ENCODE measurements around the gene NHS. TPM values are rescaled to one million over a fixed set of nuclear protein-coding genes. Genes with fewer than 3 reads are reported as not detected.

NHS gene
- total RNA-seq, 1 donor: 10.5 TPM

DNA sequence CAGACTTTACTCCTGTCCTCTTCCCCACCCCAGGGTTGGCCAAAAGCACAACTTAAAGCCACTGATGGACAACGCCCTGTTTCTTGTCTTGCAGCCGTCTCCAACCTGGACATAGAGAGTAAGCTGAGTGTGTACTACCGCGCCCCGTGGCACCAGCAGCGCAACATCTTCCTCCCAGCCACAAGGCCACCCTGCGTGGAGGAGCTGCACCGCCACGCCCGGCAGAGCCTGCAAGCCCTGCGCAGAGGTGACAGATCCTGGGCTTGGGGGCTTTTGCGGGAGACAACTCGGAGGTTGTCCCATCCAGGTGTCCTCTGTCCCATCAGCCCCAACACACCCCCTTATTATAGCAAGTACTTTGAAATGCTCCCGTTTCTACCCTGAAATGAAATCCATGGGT lies 312.6 kb downstream of the NHS start:
- H3K27ac ChIP-seq (ENCODE audit: low read depth, low read length): no peak overlapping the region
- no peak overlapping the region for H2AFZ ChIP-seq (ENCODE audit: low read length)
- H3K36me3 ChIP-seq (ENCODE audit: insufficient read depth, low read length): no peaks in the 10 kb centered on the region
- H3K4me3 ChIP-seq (ENCODE audit: insufficient read depth, low read length): no peak overlapping the region
- TF ChIP-seq, protein P1, sequence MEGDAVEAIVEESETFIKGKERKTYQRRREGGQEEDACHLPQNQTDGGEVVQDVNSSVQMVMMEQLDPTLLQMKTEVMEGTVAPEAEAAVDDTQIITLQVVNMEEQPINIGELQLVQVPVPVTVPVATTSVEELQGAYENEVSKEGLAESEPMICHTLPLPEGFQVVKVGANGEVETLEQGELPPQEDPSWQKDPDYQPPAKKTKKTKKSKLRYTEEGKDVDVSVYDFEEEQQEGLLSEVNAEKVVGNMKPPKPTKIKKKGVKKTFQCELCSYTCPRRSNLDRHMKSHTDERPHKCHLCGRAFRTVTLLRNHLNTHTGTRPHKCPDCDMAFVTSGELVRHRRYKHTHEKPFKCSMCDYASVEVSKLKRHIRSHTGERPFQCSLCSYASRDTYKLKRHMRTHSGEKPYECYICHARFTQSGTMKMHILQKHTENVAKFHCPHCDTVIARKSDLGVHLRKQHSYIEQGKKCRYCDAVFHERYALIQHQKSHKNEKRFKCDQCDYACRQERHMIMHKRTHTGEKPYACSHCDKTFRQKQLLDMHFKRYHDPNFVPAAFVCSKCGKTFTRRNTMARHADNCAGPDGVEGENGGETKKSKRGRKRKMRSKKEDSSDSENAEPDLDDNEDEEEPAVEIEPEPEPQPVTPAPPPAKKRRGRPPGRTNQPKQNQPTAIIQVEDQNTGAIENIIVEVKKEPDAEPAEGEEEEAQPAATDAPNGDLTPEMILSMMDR (IDR thresholded peaks at IDR 0.05; ENCODE audit: extremely low read depth, low read depth, low read length): no peak
- peaks cover under 1% of the 10 kb centered on the region for H3K4me1 ChIP-seq (ENCODE audit: insufficient read depth, low read length)
- no peaks in the 10 kb centered on the region for H3K27me3 ChIP-seq (ENCODE audit: insufficient read depth, low read length)
- no peak for DNase-seq (ENCODE audit: insufficient read length, low spot score, missing footprints)
- H4K20me1 ChIP-seq (ENCODE audit: insufficient read depth, low read length): peaks cover 6% of the 10 kb centered on the region
- H3K9me3 ChIP-seq (ENCODE audit: low read depth, low read length): no peaks in the 10 kb centered on the region
- H3K4me2 ChIP-seq (ENCODE audit: insufficient read depth, low read length): no peak overlapping the region
- no peaks in the 10 kb centered on the region for H3K79me2 ChIP-seq (ENCODE audit: insufficient read depth, low read length)

DNA sequence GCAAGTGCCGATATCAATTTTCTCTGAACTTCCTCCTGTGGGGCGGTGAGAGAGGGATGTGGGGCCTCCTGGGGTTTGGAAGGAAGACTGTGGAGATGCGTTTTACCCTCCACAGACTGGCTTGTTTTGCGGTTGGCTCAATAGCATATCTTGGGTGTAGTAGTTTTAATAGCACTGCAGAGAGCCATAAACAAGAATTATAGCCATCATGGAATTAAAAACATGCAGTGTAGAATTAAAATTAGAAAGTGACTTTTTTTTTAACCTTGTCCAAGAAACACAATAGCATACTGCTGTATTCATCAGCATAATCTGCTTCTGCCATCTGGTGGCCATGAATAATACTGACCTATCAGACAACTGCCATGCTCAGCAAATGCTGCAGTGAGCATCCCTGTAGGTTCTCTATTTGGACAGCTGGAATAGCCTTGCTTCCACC lies 315.0 kb downstream of the NHS start:
- H3K27ac ChIP-seq (ENCODE audit: low read depth, low read length): no peak overlapping the region
- no peaks in the 10 kb centered on the region for H4K20me1 ChIP-seq (ENCODE audit: insufficient read depth, low read length)
- H3K27me3 ChIP-seq (ENCODE audit: insufficient read depth, low read length): no peaks in the 10 kb centered on the region
- H3K4me3 ChIP-seq (ENCODE audit: insufficient read depth, low read length): no peak overlapping the region
- DNase-seq (ENCODE audit: insufficient read length, low spot score, missing footprints): peak; percentile 59
- TF ChIP-seq, protein P1 (IDR thresholded peaks at IDR 0.05; ENCODE audit: extremely low read depth, low read depth, low read length): peak; percentile 73
- H3K36me3 ChIP-seq (ENCODE audit: insufficient read depth, low read length): no peaks in the 10 kb centered on the region
- no peaks in the 10 kb centered on the region for H3K79me2 ChIP-seq (ENCODE audit: insufficient read depth, low read length)
- H3K4me2 ChIP-seq (ENCODE audit: insufficient read depth, low read length): peak overlapping the region; percentile 9
- no peaks in the 10 kb centered on the region for H3K9me3 ChIP-seq (ENCODE audit: low read depth, low read length)
- H3K4me1 ChIP-seq (ENCODE audit: insufficient read depth, low read length): peaks cover 5% of the 10 kb centered on the region
- H2AFZ ChIP-seq (ENCODE audit: low read length): no peak overlapping the region

GRCh38 chrX:17692709-17693346 lies 317.8 kb downstream of the NHS start:
- no peaks in the 10 kb centered on the region for H3K9me3 ChIP-seq (ENCODE audit: low read depth, low read length)
- DNase-seq (ENCODE audit: insufficient read length, low spot score, missing footprints): peak; percentile 63

DNA sequence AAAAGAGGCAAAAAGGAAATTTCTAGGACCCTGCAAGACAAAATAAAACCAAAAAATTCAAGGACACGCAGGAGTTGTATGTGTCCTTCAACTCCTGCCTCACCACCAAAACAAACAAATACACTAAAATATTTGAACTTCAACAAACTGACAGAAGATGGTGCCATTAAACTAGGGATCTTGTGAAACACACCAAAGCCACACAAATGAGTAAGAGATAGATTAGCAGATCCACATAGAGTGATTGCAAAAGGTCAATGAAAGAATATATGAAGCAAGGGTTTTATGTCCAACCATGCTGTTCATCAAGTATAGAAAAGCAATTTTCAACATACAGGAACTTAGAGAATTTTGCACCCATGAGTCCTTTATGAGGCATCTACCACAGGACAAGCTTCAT lies 322.2 kb downstream of the NHS start:
- no peaks in the 10 kb centered on the region for H4K20me1 ChIP-seq (ENCODE audit: insufficient read depth, low read length)
- no peaks in the 10 kb centered on the region for H3K27me3 ChIP-seq (ENCODE audit: insufficient read depth, low read length)
- no peak overlapping the region for H3K4me2 ChIP-seq (ENCODE audit: insufficient read depth, low read length)
- peaks cover 3% of the 10 kb centered on the region for H3K36me3 ChIP-seq (ENCODE audit: insufficient read depth, low read length)
- TF ChIP-seq, protein P1 (IDR thresholded peaks at IDR 0.05; ENCODE audit: extremely low read depth, low read depth, low read length): no peak
- H2AFZ ChIP-seq (ENCODE audit: low read length): no peak overlapping the region
- H3K4me1 ChIP-seq (ENCODE audit: insufficient read depth, low read length): peaks cover 5% of the 10 kb centered on the region
- H3K79me2 ChIP-seq (ENCODE audit: insufficient read depth, low read length): no peaks in the 10 kb centered on the region
- H3K27ac ChIP-seq (ENCODE audit: low read depth, low read length): no peak overlapping the region
- H3K9me3 ChIP-seq (ENCODE audit: low read depth, low read length): no peaks in the 10 kb centered on the region
- H3K4me3 ChIP-seq (ENCODE audit: insufficient read depth, low read length): no peak overlapping the region
- DNase-seq (ENCODE audit: insufficient read length, low spot score, missing footprints): no peak

More at GRCh38 chrX:17692709-17693346, 317.8 kb downstream of the NHS start:
- Histone ChIP-seq H3K36me3 (ENCODE audit: insufficient read depth, low read length) (no peaks in the 10 kb centered on the region), H4K20me1 (ENCODE audit: insufficient read depth, low read length) (no peaks in the 10 kb centered on the region), H2AFZ (ENCODE audit: low read length) (no peak overlapping the region), H3K4me3 (ENCODE audit: insufficient read depth, low read length) (no peak overlapping the region), H3K27me3 (ENCODE audit: insufficient read depth, low read length) (no peaks in the 10 kb centered on the region), H3K4me2 (ENCODE audit: insufficient read depth, low read length) (no peak overlapping the region), H3K27ac (ENCODE audit: low read depth, low read length) (no peak overlapping the region), H3K4me1 (ENCODE audit: insufficient read depth, low read length) (peaks cover 5% of the 10 kb centered on the region), H3K79me2 (ENCODE audit: insufficient read depth, low read length) (no peaks in the 10 kb centered on the region)
- TF ChIP-seq, protein P1 (IDR thresholded peaks at IDR 0.05; ENCODE audit: extremely low read depth, low read depth, low read length): no peak

Data from osteoblast (primary cell).